Tibial nerve (tissue), 4 donors: ENCODE measurements around the gene RNF111.

Source experiments
- EP300 ChIP-seq, 2 donors: sonication (generic); formaldehyde crosslinking; IDR thresholded peaks; one replicate each; pipeline ENCODE4 v1.6.1; 2017; ENCODE audit warnings: antibody characterized with exemption in 2 of 2, mild to moderate bottlenecking in 1 of 2
- POLR2A ChIP-seq, 2 donors: fragments of 450-650 bp; IDR thresholded peaks; one replicate each; pipeline ENCODE4 v1.6.1; 2017; ENCODE audit warnings: antibody characterized with exemption in 2 of 2, mild to moderate bottlenecking in 2 of 2, moderate library complexity in 2 of 2
- TF ChIP-seq, protein P1 (sequence below), 5 experiments: fragments of 200-600 bp in 3 of 5; fragments of 450-650 bp in 2 of 5; sonication (generic) in 3 of 5; IDR thresholded peaks; one replicate each; pipeline ENCODE4 v1.5.1; 2016 to 2019; ENCODE audit warnings: antibody characterized with exemption in 5 of 5, mild to moderate bottlenecking in 3 of 5, moderate library complexity in 2 of 5

GRCh38 chr15:59094077-59094476 is 106.6 kb downstream of the RNF111 start:
- TF ChIP-seq, protein P1, sequence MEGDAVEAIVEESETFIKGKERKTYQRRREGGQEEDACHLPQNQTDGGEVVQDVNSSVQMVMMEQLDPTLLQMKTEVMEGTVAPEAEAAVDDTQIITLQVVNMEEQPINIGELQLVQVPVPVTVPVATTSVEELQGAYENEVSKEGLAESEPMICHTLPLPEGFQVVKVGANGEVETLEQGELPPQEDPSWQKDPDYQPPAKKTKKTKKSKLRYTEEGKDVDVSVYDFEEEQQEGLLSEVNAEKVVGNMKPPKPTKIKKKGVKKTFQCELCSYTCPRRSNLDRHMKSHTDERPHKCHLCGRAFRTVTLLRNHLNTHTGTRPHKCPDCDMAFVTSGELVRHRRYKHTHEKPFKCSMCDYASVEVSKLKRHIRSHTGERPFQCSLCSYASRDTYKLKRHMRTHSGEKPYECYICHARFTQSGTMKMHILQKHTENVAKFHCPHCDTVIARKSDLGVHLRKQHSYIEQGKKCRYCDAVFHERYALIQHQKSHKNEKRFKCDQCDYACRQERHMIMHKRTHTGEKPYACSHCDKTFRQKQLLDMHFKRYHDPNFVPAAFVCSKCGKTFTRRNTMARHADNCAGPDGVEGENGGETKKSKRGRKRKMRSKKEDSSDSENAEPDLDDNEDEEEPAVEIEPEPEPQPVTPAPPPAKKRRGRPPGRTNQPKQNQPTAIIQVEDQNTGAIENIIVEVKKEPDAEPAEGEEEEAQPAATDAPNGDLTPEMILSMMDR (IDR thresholded peaks at IDR 0.05) = no peak
- TF ChIP-seq POLR2A (IDR thresholded peaks at IDR 0.05) (no peak), EP300 (IDR thresholded peaks at IDR 0.05) (no peak)
